K562 (cell line): Measurements from ENCODE around the gene MAD1L1. TPM values are rescaled to one million over a fixed set of nuclear protein-coding genes. Genes with fewer than 3 reads are reported as not detected.

Experiments used
- ATAC-seq: fragments of 200-7000 bp; cut with Tn5 transposase; 3 replicates; pipeline ENCODE4 v1.9.1; 2020; ENCODE audit warnings: moderate library complexity
- BruUV-seq: library from RNA; stranded (reverse); fragments of 400-500 nt; replicated peaks from 2 replicates; lab custom pipeline; 2021; lab: Mats Ljungman, UMichigan
- CTCF ChIA-PET: fragments of 300-600 bp; formaldehyde crosslinking; extraction: SDS; loops from one replicate; lab custom pipeline; 2021; ENCODE audit warnings: low intra/inter-chr PET ratio; lab: Yijun Ruan, JAX
- POLR2A ChIA-PET: fragments of 300-600, 350-650 bp; sonication (Branson Sonifier 250); formaldehyde crosslinking; extraction: SDS; loops from one replicate; lab custom pipeline; 2021; ENCODE audit warnings: antibody characterized with exemption, inconsistent platforms; lab: Yijun Ruan, JAX
- DNase-seq, 4 experiments: peaks; one replicate each; pipeline versions ENCODE4 v3.0.0 to v3.0.0-alpha.2; 2011 to 2018; ENCODE audit warnings: low spot score in 3 of 4, mixed read lengths in 3 of 4; ENCODE audit errors: extremely low read depth in 1 of 4
- FAIRE-seq: peaks from 2 replicates; lab custom pipeline; 2011; peaks lifted over from hg19 to GRCh38; lab: Jason Lieb, UNC
- H2AFZ ChIP-seq: 2 replicates; pipeline ENCODE4 v1.6.0; 2011; ENCODE audit warnings: low read depth, low read length, control low read depth, inconsistent platforms
- H3K27ac ChIP-seq: fragments of 200-600 bp; 3 replicates; pipeline ENCODE4 v1.8.0; 2011; ENCODE audit warnings: low read depth, mild to moderate bottlenecking, control low read depth, inconsistent platforms, low read length, moderate library complexity, mixed read lengths; ENCODE audit errors: extremely low read depth
- H3K27me3 ChIP-seq, 2 experiments: fragments of 300-600 bp in 1 of 2; 2 replicates in 1 of 2; 3 replicates in 1 of 2; pipeline versions ENCODE4 v1.6.0 to v1.8.0; 2011; ENCODE audit warnings: inconsistent platforms in 2 of 2, low read length in 2 of 2, mild to moderate bottlenecking in 1 of 2, mixed read lengths in 1 of 2, moderate library complexity in 1 of 2; ENCODE audit not compliant: control insufficient read depth in 2 of 2, insufficient read depth in 2 of 2
- H3K36me3 ChIP-seq: fragments of 300-600 bp; 3 replicates; pipeline ENCODE4 v1.8.0; 2011; ENCODE audit warnings: mild to moderate bottlenecking, low read length, inconsistent platforms; ENCODE audit not compliant: control insufficient read depth, insufficient read depth
- H3K4me1 ChIP-seq, 2 experiments: fragments of 200-600 bp in 1 of 2; replicated peaks in 1 of 2; 2 replicates in 1 of 2; 3 replicates in 1 of 2; pipeline versions ENCODE4 v1.5.1 to v1.8.0; 2011; ENCODE audit warnings: inconsistent platforms in 2 of 2, low read length in 2 of 2, mild to moderate bottlenecking in 1 of 2, mixed read lengths in 1 of 2, moderate library complexity in 1 of 2; ENCODE audit not compliant: control insufficient read depth in 2 of 2, insufficient read depth in 2 of 2
- H3K4me2 ChIP-seq: 2 replicates; pipeline ENCODE4 v1.6.1; 2011; ENCODE audit warnings: low read length, control low read depth, inconsistent platforms, mixed read lengths; ENCODE audit not compliant: insufficient read depth
- H3K4me3 ChIP-seq: fragments of 200-600 bp; sonication (generic), shearing (Covaris generic); 2 replicates; pipeline ENCODE4 v1.5.1; 2016; ENCODE audit warnings: control low read depth, inconsistent platforms
- H3K79me2 ChIP-seq: fragments of 200-600 bp; 3 replicates; pipeline ENCODE4 v1.8.0; 2011; ENCODE audit warnings: low read length, inconsistent platforms; ENCODE audit not compliant: control insufficient read depth, insufficient read depth
- H3K9ac ChIP-seq, 2 experiments: 2 replicates each; pipeline versions ENCODE4 v1.6.0 to v1.6.1; 2011; ENCODE audit warnings: low read depth in 2 of 2, low read length in 2 of 2, control low read depth in 1 of 2, inconsistent platforms in 1 of 2, mild to moderate bottlenecking in 1 of 2, mixed read lengths in 1 of 2; ENCODE audit not compliant: insufficient read depth in 1 of 2
- H3K9me1 ChIP-seq: one replicate; pipeline ENCODE4 v1.6.0; 2011; ENCODE audit warnings: inconsistent platforms, mild to moderate bottlenecking, low read length, moderate library complexity; ENCODE audit not compliant: control insufficient read depth, insufficient read depth
- H3K9me3 ChIP-seq: replicated peaks from 2 replicates; pipeline ENCODE4 v1.5.1; 2011; ENCODE audit warnings: low read depth, low read length, inconsistent platforms; ENCODE audit not compliant: control insufficient read depth, insufficient read depth
- H4K20me1 ChIP-seq: replicated peaks from 2 replicates; pipeline ENCODE4 v1.6.1; 2011; ENCODE audit warnings: low read length, inconsistent platforms, mixed read lengths; ENCODE audit not compliant: control insufficient read depth, insufficient read depth
- CBX2 ChIP-seq: fragments of 200-600 bp; sonication (generic); IDR thresholded peaks from one replicate; pipeline ENCODE4 v1.6.1; 2012; ENCODE audit warnings: mild to moderate bottlenecking, low read length, inconsistent platforms; ENCODE audit not compliant: insufficient read depth, poor library complexity, severe bottlenecking
- CEBPB ChIP-seq: fragments of 450-650 bp; IDR thresholded peaks from 2 replicates; pipeline ENCODE4 v1.6.1; 2016; ENCODE audit warnings: missing genetic modification characterization, missing compliant biosample characterization
- KAT8 ChIP-seq: fragments of 450-650 bp; IDR thresholded peaks from 2 replicates; pipeline ENCODE4 v1.6.1; 2016; ENCODE audit warnings: low read depth, mild to moderate bottlenecking
- POLR2G ChIP-seq: fragments of 200-400 bp; formaldehyde crosslinking; IDR thresholded peaks from 2 replicates; pipeline ENCODE4 v1.6.1; 2017; ENCODE audit warnings: low read depth, mild to moderate bottlenecking, antibody characterized with exemption, low read length, moderate library complexity
- SPI1 ChIP-seq: IDR thresholded peaks from 2 replicates; pipeline ENCODE4 v1.6.1; 2011; ENCODE audit warnings: low read depth, low read length, control low read depth, borderline replicate concordance
- SREBF1 ChIP-seq: fragments of 150-350 bp; IDR thresholded peaks from 2 replicates; pipeline ENCODE4 v1.6.1; 2014; ENCODE audit warnings: antibody characterized with exemption, low read depth, low read length, borderline replicate concordance
- TCF3 ChIP-seq: sonication (generic); formaldehyde crosslinking; IDR thresholded peaks from 2 replicates; pipeline ENCODE4 v1.4.0; 2020; ENCODE audit warnings: mild to moderate bottlenecking, missing genetic modification reagents
- ZNF354B ChIP-seq: fragments of 250-450 bp; sonication (Bioruptor Pico); IDR thresholded peaks from 2 replicates; pipeline ENCODE4 v1.4.0; 2020
- WGBS: fragments of 100-300 bp; shearing (Covaris generic); methylation state at CpG from one replicate; pipeline ENCODE4 v1.1.6; 2016; ENCODE audit warnings: low coverage, mixed read lengths; ENCODE audit not compliant: insufficient coverage; ENCODE audit errors: missing lambda C conversion rate; 5-methylcytosine and 5-hydroxymethylcytosine counted together
- in situ Hi-C: fragments of 300-500 bp; cut with MboI; formaldehyde crosslinking; loops from 4 replicates; pipeline ENCODE4 v1.15.0; 2018; ENCODE audit warnings: inconsistent platforms, mixed read lengths
- intact Hi-C: fragments of 100-400 bp; cut with micrococcal nuclease; formaldehyde crosslinking; loops from 2 replicates; pipeline ENCODE4 v1.14.2; 2022
- polyA plus RNA-seq, 8 experiments: library from polyadenylated mRNA; depleted of rRNA in 4 of 8; stranded (reverse) in 5 of 8; unstranded in 3 of 8; fragments of >200 nt; fragmentation: Nextera tagmentation in 2 of 8; fragmentation: Illumina TruSeq in 1 of 8; extraction: Ambion mirVana in 2 of 8; extraction: Trizol in 1 of 8; gene quantifications; 2 replicates each; pipeline versions ENCODE4 v1.2.1 to v1.2.3, GENCODE V29; 2011 to 2014; ENCODE audit warnings: inconsistent platforms in 1 of 8, missing spikeins in 1 of 8
- total RNA-seq, 7 experiments: library from RNA; depleted of rRNA in 6 of 7; stranded (reverse); fragments of >200 nt in 6 of 7; fragmentation: Illumina TruSeq in 2 of 7; extraction: Trizol in 2 of 7; gene quantifications; 2 replicates each; pipeline versions ENCODE4 v1.2.1 to v1.2.3, GENCODE V29; 2011 to 2021; ENCODE audit warnings: low replicate concordance in 1 of 7

Gene MAD1L1
- total and polyA plus RNA-seq, 9 of the 15 experiments (the other 6 are each of a cell fraction or from before 2014, with no cell fraction given) = 1.7 to 89.7 (median 18.0) TPM

DNA sequence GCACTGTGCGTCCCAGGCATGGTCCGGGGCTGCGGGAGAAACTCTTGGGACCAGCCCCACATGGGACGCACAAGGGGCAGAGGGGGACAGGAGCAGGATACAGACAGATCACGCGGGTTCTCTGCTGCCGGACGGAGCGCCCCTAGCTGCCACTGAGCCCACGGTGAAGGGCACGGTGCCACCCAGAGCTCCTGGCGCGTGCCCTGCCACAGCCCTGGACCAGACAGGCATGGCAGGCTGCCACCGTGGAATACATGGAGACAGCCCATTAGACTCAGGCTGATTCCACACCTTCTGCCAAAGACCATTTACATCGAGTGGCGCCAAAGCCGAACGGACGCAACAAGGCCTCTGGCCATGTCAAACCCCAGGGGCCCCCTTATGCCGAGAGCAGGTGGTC is 90.4 kb downstream of the MAD1L1 start:
- BruUV-seq = no TSS peak
- Histone ChIP-seq H3K4me1 (peaks cover 0 to 22% of the 10 kb centered on the region in 2 experiments; a peak in 2 of 5 replicates), H3K4me2 (no peak overlapping the region), H4K20me1 (no peaks in the 10 kb centered on the region), H3K36me3 (peaks cover 34% of the 10 kb centered on the region; the same call in 2 of the 3 replicates), H3K4me3 (no peak overlapping the region), H3K27me3 (no peaks in the 10 kb centered on the region), H3K9me1 (no peaks in the 10 kb centered on the region), H3K9me3 (no peaks in the 10 kb centered on the region), H3K27ac (no peak overlapping the region), H2AFZ (no peak overlapping the region)
- intact Hi-C loops = no loop called here
- ATAC-seq = no peak
- 97% methylated on average over 13 of the region's 20 CpGs for WGBS
- DNase-seq = no peak
- FAIRE-seq = no peak
- in situ Hi-C loops = no loop called here
- POLR2A ChIA-PET = interaction anchor here (0.6 kb wide), 1 partner anchor 147 kb away, joined by 4 read pairs; no protein-coding TSS in a partner anchor
- 0 out of 2 replicates have a peak, but pooled peaks have one; percentile 35 for TF ChIP-seq POLR2G
- no peak for TF ChIP-seq KAT8
- TF ChIP-seq, all 486 proteins: peak for 1
- CTCF ChIA-PET = interaction anchor here (0.6 kb wide), 1 partner anchor 207 kb away, joined by 3 read pairs; no protein-coding TSS in a partner anchor
- H3K9ac ChIP-seq = no peak overlapping the region; a peak in 1 of 4 replicates
- no peaks in the 10 kb centered on the region for H3K79me2 ChIP-seq

GRCh38 chr7:2141651-2142050 is 91.1 kb downstream of the MAD1L1 start:
- no peak for ATAC-seq
- peaks cover 26% of the 10 kb centered on the region; the same call in 2 of the 3 replicates for H3K36me3 ChIP-seq
- no peaks in the 10 kb centered on the region for H3K27me3 ChIP-seq
- no peak overlapping the region for H3K27ac ChIP-seq
- no peaks in the 10 kb centered on the region for H3K9me1 ChIP-seq
- no peak overlapping the region for H3K4me2 ChIP-seq
- WGBS = 92% methylated on average over 12 of the region's 14 CpGs
- H3K79me2 ChIP-seq = no peaks in the 10 kb centered on the region
- no peak overlapping the region; a peak in 1 of 4 replicates for H3K9ac ChIP-seq
- intact Hi-C loops = no loop called here
- in situ Hi-C loops = no loop called here
- ChIA-PET POLR2A (interaction anchor here (0.7 kb wide), 1 partner anchor 25 kb away, joined by 3 read pairs; no protein-coding TSS in a partner anchor), CTCF (interaction anchor here (0.6 kb wide), 1 partner anchor 207 kb away, joined by 3 read pairs; no protein-coding TSS in a partner anchor)
- no peak for FAIRE-seq
- BruUV-seq = no TSS peak
- H3K9me3 ChIP-seq = no peaks in the 10 kb centered on the region
- H3K4me1 ChIP-seq = peaks cover 0 to 22% of the 10 kb centered on the region in 2 experiments; a peak in 2 of 5 replicates
- H4K20me1 ChIP-seq = no peaks in the 10 kb centered on the region
- no peak overlapping the region for H2AFZ ChIP-seq
- H3K4me3 ChIP-seq = no peak overlapping the region
- no peak for DNase-seq
- no peak for TF ChIP-seq CEBPB (tag)
- TF ChIP-seq TCF3 (CRISPR knock-in tag) = no peak
- no peak for TF ChIP-seq ZNF354B (CRISPR knock-in tag)
- no peak for TF ChIP-seq CBX2
- TF ChIP-seq SREBF1 = no peak
- TF ChIP-seq SPI1 = no peak
